Measurements from ENCODE around the gene LDAH.

LDAH gene

GRCh38 chr2:20822535-20823490 is at the start of gene LDAH:
TSS of gene LDAH (minus strand) at chr2:20823101. CDS start at chr2:20801463, 21,638 bp downstream.
- Histone ChIP-seq H3K4me3 (ENCODE audit: low read depth in 1 of 2, low read length in 2 of 2) (peak within 1 kb of the TSS; percentile 59 to 68; a peak in 3 of 4 replicates), H3K79me2 (ENCODE audit: insufficient read depth, low read length) (peaks cover 25% of the 10 kb centered on the region), H3K27ac (ENCODE audit: low read length) (peak within 1 kb of the TSS; percentile 82), H3K4me1 (ENCODE audit: insufficient read depth, low read length) (no peaks in the 10 kb centered on the region), H3K36me3 (ENCODE audit: insufficient read depth, low read length) (no peaks in the 10 kb centered on the region), H3K27me3 (ENCODE audit: insufficient read depth, low read length, poor library complexity) (no peaks in the 10 kb centered on the region), H2AFZ (ENCODE audit: low read depth, low read length) (peak within 1 kb of the TSS; percentile 76), H4K20me1 (ENCODE audit: insufficient read depth, low read length) (no peaks in the 10 kb centered on the region), H3K9me3 (ENCODE audit: insufficient read depth, low read length, severe bottlenecking) (no peaks in the 10 kb centered on the region), H3K4me2 (ENCODE audit: insufficient read depth, low read length) (peak within 1 kb of the TSS; percentile 63), H3K9ac (ENCODE audit: low read depth, low read length) (peak within 1 kb of the TSS; percentile 67)
- DNase-seq (peak; percentile 82), ATAC-seq (ENCODE audit: insufficient read depth, low read depth) (peak; percentile 86)
- no peak for TF ChIP-seq EZH2 (IDR thresholded peaks at IDR 0.05; ENCODE audit: borderline replicate concordance, low read depth, low read length, severe bottlenecking)
- TF ChIP-seq CTCF (IDR thresholded peaks at IDR 0.05; ENCODE audit: borderline replicate concordance, extremely low read depth, low read length, poor library complexity, severe bottlenecking): no peak

- Histone ChIP-seq H3K4me1 (ENCODE audit: insufficient read depth, low read length) (no peaks in the 10 kb centered on the region), H3K9ac (ENCODE audit: low read depth, low read length) (no peak overlapping the region), H3K27ac (ENCODE audit: low read length) (no peak overlapping the region), H4K20me1 (ENCODE audit: insufficient read depth, low read length) (no peaks in the 10 kb centered on the region), H2AFZ (ENCODE audit: low read depth, low read length) (no peak overlapping the region), H3K27me3 (ENCODE audit: insufficient read depth, low read length, poor library complexity) (no peaks in the 10 kb centered on the region), H3K4me3 (ENCODE audit: low read depth in 1 of 2, low read length in 2 of 2) (no peak overlapping the region), H3K79me2 (ENCODE audit: insufficient read depth, low read length) (no peaks in the 10 kb centered on the region), H3K36me3 (ENCODE audit: insufficient read depth, low read length) (no peaks in the 10 kb centered on the region), H3K4me2 (ENCODE audit: insufficient read depth, low read length) (no peak overlapping the region), H3K9me3 (ENCODE audit: insufficient read depth, low read length, severe bottlenecking) (no peaks in the 10 kb centered on the region)
- ATAC-seq (ENCODE audit: insufficient read depth, low read depth): peak; percentile 93
- peak; percentile 46 for DNase-seq
- no peak for TF ChIP-seq CTCF (IDR thresholded peaks at IDR 0.05; ENCODE audit: borderline replicate concordance, extremely low read depth, low read length, poor library complexity, severe bottlenecking)
- no peak for TF ChIP-seq EZH2 (IDR thresholded peaks at IDR 0.05; ENCODE audit: borderline replicate concordance, low read depth, low read length, severe bottlenecking)
These were observed 45.5 kb upstream of the LDAH start for GRCh38 chr2:20868377-20868776.

DNA sequence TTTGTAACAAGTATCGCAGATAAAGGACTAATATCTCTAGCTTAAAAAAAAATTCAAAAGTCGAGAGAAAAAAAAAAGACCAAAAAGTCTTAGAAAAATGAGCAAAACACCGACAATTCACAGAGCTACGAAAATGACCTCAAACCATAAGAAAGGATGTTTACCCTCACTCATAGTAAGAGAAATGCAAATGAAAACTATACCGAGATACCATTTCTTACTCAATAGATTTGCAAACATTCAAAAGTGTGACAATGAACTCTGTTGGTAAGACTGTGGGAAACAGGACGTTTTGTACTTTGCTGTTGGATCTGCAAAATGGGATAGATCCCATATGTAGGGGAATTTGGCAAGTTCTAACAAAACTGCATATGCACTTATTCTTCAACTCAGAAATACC is 39.9 kb upstream of the LDAH start:
- TF ChIP-seq CTCF (IDR thresholded peaks at IDR 0.05; ENCODE audit: borderline replicate concordance, extremely low read depth, low read length, poor library complexity, severe bottlenecking) (no peak), EZH2 (IDR thresholded peaks at IDR 0.05; ENCODE audit: borderline replicate concordance, low read depth, low read length, severe bottlenecking) (no peak)

More for the DNA sequence above, 39.9 kb upstream of the LDAH start:
- Histone ChIP-seq H3K9me3 (ENCODE audit: insufficient read depth, low read length, severe bottlenecking) (no peaks in the 10 kb centered on the region), H3K4me1 (ENCODE audit: insufficient read depth, low read length) (no peaks in the 10 kb centered on the region), H3K36me3 (ENCODE audit: insufficient read depth, low read length) (no peaks in the 10 kb centered on the region), H3K9ac (ENCODE audit: low read depth, low read length) (no peak overlapping the region), H3K27me3 (ENCODE audit: insufficient read depth, low read length, poor library complexity) (no peaks in the 10 kb centered on the region), H3K4me2 (ENCODE audit: insufficient read depth, low read length) (no peak overlapping the region), H3K79me2 (ENCODE audit: insufficient read depth, low read length) (no peaks in the 10 kb centered on the region), H3K27ac (ENCODE audit: low read length) (no peak overlapping the region), H4K20me1 (ENCODE audit: insufficient read depth, low read length) (no peaks in the 10 kb centered on the region), H2AFZ (ENCODE audit: low read depth, low read length) (no peak overlapping the region), H3K4me3 (ENCODE audit: low read depth in 1 of 2, low read length in 2 of 2) (no peak overlapping the region)
- ATAC-seq (ENCODE audit: insufficient read depth, low read depth) (no peak), DNase-seq (no peak)

All from DND-41 (cell line).